GM18861 (cell line): Measurements from ENCODE around the gene F2.
"Not testable (repeated sequence)": the region's sequence is repeated elsewhere in the genome, so short reads cannot be mapped to it uniquely, and the experiment has no call there.

Source experiments
- ATAC-seq: cut with Tn5 transposase; IDR thresholded peaks from one replicate; pipeline ENCODE4 v1.9.1; 2021; ENCODE audit not compliant: unreplicated experiment

F2 gene

DNA sequence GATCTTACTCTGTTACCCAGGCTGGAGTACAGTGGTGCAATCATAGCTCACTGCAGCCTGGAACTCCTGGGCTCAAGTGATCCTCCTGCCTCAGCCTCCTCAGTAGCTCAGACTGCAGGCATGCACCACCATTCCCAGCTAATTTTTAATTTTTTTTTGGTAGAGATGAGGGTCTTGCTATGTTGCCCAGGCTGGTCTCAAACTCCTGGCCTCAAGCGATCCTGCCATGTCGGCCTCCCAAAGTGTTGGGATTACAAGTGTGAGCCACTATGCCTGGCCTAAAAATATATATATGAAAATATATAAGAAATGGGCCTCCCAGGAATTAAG, 1.2 kb upstream of the F2 start:
- ATAC-seq, result not testable (repeated sequence)

DNA sequence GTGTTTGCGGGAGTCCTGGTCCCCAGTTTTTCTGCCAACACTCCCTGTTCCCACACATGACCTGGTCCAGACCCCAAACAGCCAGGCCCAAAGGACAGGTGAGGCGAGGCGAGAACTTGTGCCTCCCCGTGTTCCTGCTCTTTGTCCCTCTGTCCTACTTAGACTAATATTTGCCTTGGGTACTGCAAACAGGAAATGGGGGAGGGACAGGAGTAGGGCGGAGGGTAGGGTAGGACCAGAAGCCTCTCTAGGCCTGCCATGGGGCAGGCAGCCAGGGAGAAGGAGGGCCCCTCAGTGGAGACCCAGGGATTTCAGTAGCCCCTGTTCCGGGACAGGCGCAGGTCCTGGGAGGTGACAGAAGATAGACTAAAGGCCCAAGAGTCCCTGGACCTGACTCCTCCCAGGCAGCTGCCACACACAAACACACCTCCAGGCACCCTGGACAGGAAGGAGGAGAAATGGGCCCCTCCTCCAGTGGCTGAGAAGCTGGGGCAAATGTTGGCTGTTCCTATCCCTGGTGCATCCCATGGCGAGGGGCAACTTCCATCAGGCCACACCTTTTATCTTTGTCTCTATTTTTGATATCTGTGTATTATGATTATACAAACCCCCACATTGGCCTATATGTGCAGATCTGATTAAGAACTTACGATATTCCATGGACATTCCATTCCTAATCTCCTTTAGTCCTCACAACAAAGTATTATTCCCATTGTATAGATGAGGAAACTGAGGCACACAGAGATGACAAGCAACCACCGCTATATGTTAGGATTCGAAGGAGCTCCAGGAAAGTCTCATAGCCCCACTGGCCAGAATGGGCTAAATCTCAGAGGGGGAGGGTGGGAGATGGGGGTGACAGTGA, 626 bp upstream of the F2 start:
- ATAC-seq, result no peak

DNA sequence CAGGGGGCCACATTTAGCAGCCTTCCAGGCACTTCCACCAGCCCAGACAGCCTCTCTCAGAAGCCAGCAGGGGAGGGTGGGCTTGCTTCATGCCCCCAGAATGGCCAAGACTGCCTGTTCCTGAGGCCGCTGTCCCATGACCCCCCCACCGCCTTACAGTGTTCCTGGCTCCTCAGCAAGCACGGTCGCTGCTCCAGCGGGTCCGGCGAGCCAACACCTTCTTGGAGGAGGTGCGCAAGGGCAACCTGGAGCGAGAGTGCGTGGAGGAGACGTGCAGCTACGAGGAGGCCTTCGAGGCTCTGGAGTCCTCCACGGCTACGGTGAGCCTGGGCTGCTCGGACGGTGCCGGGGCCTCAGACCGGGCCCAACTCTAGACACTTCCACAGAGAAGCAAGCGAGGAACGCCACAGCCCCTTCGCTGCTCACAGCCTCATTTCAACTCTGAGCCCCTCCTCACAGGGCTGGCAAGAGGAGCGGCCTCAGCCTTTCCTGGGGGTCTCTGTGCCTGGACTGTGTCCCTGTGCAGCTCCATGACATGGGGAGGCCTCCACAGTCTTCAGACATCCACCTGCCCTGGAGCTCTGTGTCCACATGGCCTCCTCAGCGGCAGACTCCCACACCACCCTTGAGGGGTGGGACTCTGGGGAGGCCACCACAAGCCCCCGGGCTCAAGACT, 668 bp downstream of the F2 start:
- no peak for ATAC-seq

DNA sequence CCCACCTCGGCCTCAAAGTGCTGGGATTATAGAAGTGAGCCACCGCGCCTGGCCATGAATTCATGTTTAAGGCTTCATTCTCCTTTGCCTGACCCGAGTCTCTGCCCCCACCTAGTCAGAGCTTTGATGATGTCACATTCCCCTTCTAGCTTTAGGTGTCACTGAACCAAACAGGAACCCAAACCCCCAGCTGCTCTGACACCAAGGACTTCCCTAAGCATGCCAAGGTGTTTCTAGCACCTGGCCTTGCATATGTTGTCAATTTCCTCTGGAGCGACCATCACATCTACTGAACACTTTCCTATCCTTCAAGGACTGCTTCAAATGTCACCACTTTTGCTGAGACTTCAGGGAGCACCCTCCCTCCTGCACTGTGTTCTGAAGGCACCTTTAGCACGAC, 2.3 kb downstream of the F2 start:
- ATAC-seq, result no peak

DNA sequence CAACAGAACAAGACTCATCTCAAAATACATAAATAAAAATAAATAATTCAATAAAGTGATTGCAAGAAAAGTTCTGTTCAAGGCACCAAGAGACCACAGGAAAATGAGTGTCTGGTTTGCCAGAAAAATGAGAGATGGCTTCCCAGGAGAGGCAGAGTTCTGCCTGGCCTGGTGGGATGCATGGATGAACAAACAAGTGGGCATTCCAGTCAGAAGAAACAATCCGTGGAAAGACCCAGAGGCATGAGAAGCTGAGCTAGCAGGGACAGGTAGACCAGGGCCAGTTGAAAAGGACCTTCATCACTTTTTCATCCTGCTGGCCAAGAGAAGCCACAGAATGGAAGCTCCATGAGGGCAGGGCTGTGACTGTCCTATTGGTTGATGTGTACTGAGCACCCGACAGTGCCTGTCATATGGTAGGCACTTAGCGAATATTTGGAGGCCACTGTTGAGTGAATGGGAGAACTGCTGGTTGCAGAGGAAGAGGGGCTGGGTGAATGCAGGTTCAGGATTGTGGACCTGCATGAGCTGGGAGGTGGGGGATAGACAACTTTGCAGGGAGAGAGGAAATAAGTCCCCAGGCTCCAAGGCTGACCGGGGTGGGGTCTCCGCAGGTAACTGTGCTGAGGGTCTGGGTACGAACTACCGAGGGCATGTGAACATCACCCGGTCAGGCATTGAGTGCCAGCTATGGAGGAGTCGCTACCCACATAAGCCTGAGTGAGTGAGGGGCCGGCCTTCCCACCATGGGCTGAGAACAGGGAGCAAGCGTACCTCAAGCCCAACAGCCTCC, 3.7 kb downstream of the F2 start:
- no peak for ATAC-seq

DNA sequence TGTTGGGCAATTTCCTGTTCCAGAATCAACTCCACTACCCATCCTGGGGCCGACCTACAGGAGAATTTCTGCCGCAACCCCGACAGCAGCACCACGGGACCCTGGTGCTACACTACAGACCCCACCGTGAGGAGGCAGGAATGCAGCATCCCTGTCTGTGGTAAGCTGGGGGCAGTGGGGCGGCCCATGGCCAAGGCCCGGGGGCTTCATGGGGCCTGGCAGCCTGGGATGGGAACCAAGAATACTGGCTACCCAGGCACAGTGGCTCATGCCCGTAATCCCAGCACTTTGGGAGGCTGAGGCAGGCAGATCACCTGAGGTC, 4.3 kb downstream of the F2 start:
- no peak for ATAC-seq

DNA sequence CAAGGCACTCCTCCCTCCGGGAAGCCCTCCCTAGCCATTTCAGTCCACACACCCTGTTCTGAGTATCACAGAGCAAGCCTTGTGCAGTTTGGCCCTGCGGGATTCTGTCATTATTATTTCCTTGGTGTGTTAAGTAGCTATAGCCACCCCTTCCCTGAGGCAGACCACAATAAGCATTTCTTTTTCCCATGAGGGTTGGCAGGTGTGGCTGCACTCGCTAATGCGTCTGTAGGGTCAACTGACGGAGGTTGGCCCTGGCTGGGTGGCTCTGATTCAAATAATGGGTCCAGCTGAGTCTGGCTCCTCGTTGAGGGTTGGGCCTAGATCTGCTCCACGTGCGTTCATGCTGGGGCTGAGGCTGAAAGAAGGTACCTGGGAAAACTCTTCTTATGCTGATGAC, 5.1 kb downstream of the F2 start:
- no peak for ATAC-seq

DNA sequence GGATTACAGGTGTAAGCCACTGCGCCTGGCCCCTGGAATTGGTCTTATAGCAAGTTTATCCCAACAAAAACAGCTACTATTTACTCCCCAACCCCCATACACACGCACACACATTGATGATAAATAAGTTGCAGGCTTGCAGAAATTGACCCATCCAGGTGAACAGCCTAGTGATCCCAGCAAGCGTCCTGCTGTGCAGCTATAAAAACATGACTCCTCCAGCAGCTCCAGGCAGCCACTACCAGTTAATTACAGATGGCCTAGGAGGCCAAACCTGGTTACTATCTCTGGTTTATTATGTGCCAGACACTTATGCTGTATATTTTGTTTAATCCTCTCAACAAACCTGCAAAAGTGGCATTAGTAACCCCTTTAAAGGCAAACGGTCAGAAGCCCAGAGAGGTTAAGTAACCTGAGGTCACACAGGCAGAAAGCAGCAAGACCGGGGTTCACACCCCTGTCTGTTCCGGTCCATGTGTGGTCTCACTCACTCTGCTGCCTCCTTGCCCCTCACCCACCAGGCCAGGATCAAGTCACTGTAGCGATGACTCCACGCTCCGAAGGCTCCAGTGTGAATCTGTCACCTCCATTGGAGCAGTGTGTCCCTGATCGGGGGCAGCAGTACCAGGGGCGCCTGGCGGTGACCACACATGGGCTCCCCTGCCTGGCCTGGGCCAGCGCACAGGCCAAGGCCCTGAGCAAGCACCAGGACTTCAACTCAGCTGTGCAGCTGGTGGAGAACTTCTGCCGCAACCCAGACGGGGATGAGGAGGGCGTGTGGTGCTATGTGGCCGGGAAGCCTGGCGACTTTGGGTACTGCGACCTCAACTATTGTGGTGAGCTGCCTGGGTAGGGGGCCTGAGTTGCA, 6.6 kb downstream of the F2 start:
- ATAC-seq, result no peak

DNA sequence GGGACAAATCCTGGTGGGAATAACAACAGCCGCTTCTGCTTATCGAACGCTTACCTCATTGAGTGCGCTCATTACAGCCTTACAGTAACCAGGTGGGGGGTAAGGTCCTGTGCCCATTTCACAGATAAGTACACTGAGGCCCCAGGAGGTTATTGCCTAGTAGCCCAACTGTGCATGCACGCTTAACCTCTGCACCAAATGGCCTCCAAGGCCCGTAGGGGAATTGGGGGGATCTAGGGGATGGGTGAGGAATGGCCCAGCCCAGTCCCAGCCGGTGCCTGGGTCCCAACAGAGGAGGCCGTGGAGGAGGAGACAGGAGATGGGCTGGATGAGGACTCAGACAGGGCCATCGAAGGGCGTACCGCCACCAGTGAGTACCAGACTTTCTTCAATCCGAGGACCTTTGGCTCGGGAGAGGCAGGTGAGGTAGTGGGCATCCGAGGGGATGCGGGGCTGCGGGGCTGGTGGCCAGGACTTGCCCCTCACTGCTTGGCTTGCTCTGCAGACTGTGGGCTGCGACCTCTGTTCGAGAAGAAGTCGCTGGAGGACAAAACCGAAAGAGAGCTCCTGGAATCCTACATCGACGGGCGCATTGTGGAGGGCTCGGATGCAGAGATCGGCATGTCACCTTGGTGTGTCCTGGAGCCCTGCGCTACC, 7.3 kb downstream of the F2 start:
- no peak for ATAC-seq

DNA sequence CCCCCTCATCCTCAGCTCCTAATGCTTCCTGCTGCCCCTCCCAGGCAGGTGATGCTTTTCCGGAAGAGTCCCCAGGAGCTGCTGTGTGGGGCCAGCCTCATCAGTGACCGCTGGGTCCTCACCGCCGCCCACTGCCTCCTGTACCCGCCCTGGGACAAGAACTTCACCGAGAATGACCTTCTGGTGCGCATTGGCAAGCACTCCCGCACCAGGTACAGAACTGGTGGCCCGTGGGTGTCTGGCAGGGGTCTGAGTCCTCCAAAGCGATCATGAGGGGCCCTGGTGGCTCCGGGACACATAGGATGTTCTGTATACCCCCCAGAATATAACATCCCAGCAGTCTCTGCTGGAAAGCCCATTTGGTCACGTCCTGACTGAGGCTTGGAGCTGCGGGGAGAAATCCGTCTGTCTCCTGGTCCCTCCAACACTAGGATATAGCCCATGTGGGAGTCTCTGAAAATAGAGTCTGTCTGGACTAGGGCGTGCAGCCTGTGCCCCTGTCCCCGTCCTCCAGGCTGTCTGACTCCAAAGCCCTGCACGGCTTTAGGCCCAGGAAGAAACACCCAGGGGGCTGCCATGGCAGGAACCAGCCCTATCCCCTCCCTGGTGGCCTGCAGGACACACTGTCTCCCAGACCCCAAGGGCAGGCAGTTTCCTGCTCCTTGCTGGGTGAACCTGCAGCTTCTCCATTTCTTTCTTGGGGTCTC, 9.1 kb downstream of the F2 start:
- ATAC-seq, result no peak

DNA sequence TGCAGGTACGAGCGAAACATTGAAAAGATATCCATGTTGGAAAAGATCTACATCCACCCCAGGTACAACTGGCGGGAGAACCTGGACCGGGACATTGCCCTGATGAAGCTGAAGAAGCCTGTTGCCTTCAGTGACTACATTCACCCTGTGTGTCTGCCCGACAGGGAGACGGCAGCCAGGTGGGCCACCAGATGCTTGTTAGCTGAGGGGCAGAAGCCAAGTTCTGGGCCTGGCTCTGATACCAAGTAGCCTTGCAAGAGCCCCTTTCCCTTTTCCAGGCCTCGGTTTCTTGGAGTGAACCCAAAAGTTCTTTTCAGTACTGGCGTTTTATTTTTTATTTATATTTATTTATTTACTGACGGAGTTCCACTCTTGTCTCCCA, 9.6 kb downstream of the F2 start:
- ATAC-seq, result no peak

DNA sequence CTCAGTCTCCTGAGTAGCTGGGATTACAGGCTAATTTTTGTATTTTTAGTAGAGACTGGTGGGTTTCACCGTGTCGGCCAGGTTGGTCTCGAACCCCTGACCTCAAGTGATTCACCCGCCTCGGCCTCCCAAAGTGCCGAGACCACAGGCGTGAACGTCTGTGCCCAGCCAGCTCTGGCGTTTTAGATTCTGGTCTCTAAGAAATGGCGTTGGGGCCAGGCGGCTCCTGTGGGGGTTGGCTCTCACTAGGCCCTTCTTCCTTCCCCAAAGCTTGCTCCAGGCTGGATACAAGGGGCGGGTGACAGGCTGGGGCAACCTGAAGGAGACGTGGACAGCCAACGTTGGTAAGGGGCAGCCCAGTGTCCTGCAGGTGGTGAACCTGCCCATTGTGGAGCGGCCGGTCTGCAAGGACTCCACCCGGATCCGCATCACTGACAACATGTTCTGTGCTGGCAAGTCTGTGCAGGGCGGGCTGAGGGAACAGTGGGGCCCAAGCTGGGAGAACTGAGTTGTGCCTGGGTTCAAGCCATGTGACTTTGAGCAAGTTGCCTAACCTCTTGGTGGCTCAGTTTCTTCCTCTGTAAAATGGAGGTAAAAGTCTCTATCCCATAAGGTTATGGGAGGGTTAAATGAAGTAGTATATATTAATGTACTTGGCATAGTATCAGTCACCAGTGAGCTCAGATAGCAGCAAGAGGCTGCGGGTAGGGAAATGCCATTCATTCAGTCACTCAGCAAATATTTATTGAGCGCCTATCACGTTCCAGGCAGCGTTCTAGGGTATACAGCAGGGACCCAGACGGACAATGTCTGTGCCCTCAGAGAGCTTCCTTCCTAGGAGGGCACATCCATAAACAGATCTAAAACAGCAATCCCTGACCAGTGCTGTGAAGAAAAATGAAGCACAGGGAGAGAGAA, 10.4 kb downstream of the F2 start:
- ATAC-seq, result no peak

DNA sequence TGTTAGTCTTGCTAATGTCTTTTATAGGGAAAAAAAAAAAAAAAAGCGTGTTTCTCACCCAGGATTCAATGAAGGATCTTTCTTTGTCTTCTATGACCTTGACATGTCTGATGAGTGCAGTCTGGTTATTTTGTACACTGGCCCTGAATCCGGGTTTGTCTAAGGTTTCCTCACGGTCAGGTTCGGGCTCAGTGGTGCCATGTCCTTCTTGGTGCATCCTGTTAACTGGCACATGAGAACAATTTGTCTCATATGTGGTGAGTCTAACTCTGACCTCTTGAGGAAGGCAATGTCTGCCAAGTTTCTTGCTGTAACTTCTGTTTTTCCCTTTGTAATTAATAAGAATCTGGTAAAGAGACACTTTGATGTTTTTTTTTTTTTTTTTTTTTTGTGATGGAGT, 12.5 kb downstream of the F2 start:
- ATAC-seq, result no peak

DNA sequence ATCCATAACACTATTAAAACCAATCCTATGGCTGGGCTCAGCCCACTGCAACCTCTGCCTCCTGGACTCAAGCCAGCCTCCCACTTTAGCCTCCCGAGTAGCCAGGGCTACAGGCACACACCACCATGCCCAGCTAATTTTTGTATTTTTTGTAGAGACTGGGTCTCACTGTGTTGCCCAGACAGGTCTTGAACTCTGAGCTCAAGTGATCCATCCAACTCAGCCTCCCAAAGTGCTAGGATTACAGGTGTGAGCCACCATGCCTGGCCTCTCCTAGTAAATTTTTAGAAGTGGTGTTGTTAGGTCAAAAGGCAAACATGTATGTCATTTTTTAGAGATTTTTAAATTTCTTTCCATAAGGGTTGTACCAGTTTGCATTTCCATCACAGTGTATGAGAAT, 14.2 kb downstream of the F2 start:
- ATAC-seq, result no peak

DNA sequence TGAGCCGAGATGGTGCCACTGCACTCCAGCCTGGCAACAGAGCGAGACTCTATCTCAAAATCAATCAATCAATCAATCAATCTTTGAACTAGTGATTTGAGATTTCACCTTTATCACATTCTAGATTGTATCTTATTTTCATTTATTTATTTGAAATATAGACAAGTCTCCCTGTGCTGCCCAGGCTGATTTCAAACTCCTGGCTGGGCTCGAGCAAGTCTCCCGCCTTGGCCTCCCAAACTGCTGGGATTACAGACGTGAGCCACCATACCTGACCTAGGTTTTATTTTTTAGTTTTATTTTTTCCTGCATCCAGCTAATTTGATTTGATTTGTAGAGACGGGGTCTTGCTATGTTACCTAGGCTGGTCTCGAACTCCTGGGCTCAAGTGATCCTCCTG, 17.1 kb downstream of the F2 start:
- no peak for ATAC-seq

DNA sequence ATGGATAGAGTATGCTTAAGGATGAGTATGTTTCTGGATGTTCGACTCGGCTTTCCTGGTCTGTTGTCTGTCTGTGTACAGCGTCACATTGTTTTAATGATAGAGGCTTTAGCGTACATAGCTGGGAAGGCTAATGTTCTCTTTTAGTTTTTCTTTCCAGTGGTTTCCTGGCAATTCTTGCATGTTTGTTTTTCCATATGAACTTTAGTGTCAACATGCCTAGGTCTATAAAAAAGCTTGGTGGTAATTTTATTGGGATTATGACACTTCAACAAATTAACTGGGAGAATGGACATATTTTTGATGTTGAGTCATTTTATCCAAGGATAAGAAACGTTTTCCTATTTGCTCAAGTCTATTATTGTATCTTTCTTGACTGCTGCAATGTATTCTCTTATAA, 17.6 kb downstream of the F2 start:
- no peak for ATAC-seq

DNA sequence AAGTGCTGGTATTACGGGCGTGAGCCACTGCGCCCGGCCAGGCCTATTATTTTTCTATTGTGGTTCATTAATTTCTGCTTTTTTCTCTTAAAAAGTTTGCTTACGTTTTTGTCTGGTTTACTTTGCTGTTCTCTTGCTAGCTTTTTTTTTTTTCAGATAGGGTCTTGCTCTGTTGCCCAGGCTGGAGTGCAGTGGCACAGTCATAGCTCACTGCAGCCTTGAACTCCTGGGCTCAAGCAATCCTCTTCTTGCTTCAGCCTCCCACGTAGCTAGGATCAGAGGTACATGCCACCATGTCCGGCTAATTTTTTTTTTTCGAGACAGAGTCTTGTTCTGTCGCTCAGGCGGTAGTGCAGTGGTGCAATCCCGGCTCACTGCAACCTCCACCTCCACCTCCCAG, 18.7 kb downstream of the F2 start:
- ATAC-seq, result no peak

DNA sequence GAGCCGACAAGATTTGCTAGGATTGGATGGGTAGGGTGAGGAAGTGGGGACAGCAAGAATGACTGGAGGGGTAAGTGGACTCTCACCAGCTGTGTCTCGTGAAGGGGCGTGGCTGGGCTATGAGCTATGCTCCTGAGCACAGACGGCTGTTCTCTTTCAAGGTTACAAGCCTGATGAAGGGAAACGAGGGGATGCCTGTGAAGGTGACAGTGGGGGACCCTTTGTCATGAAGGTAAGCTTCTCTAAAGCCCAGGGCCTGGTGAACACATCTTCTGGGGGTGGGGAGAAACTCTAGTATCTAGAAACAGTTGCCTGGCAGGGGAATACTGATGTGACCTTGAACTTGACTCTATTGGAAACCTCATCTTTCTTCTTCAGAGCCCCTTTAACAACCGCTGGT, 19.9 kb downstream of the F2 start:
- no peak for ATAC-seq
